Pancreas (tissue), 10 donors: ENCODE data around the gene CTNND1. TPM values are rescaled to one million over a fixed set of nuclear protein-coding genes. Genes with fewer than 3 reads are reported as not detected.
A peak's percentile ranks its signal among the peaks of the same experiment; 100 is the strongest.

ENCODE experiments used
- ATAC-seq, 4 donors: fragments of 200-7000 bp; cut with Tn5 transposase; one replicate each; pipeline versions ENCODE4 v1.8.0 to v1.9.1; 2020; ENCODE audit warnings: mild to moderate bottlenecking in 4 of 4, moderate library complexity in 4 of 4
- DNase-seq, 6 donors: peaks; one replicate each; pipeline ENCODE4 v3.0.0-alpha.2; 2020
- FAIRE-seq: peaks from 2 replicates; lab custom pipeline; 2012; peaks lifted over from hg19 to GRCh38; lab: Jason Lieb, UNC
- H3K27ac ChIP-seq, 4 donors: fragments of 200-600 bp; sonication (generic); 1 replicate in 3 of 4; 2 replicates in 1 of 4; pipeline versions ENCODE4 v1.5.0 to v1.8.0; 2020
- H3K27me3 ChIP-seq, 4 donors: fragments of 200-600 bp; one replicate each; pipeline ENCODE4 v1.8.0; 2021
- H3K36me3 ChIP-seq, 3 donors: fragments of 200-600 bp; sonication (generic) in 1 of 3; one replicate each; pipeline versions ENCODE4 v1.5.0 to v1.8.0; 2020 to 2021
- H3K4me1 ChIP-seq, 3 donors: fragments of 200-600 bp; one replicate each; pipeline ENCODE4 v1.8.0; 2021
- H3K4me3 ChIP-seq, 4 donors: fragments of 200-600 bp; sonication (generic) in 2 of 4; one replicate each; pipeline versions ENCODE4 v1.5.0 to v1.8.0; 2020 to 2021
- H3K9me3 ChIP-seq, 4 donors: fragments of 200-600 bp; one replicate each; pipeline ENCODE4 v1.8.0; 2021
- WGBS, 2 donors: extraction: QIAGEN DNeasy Blood & Tissue Kit; methylation state at CpG; one replicate each; pipeline ENCODE4 v1.1.7; 2013; 5-methylcytosine and 5-hydroxymethylcytosine counted together
- intact Hi-C, 3 donors: fragments of 100-400 bp; cut with DNase I; formaldehyde crosslinking; loops; one replicate each; pipeline versions ENCODE4 v1.11.1 to v1.14.2; 2022
- polyA plus RNA-seq, 2 donors: library from polyadenylated mRNA; stranded (reverse); fragments of 200-250 nt; gene quantifications; one replicate each; pipeline ENCODE4 v1.2.3, GENCODE V29; 2013
- total RNA-seq, 6 donors: library from RNA; stranded (reverse); fragmentation: NEBNext Ultra II Directional in 4 of 6; extraction: Animal tissue kit (Norgen Biotek cat#: 25700) in 4 of 6; gene quantifications; one replicate each; pipeline versions ENCODE4 v1.2.1 to v1.2.4, GENCODE V29; 2021 to 2023
- TF ChIP-seq, protein P1 (sequence below), 4 donors: fragments of 200-600 bp; sonication (generic) in 3 of 4; IDR thresholded peaks; one replicate each; pipeline versions ENCODE4 v1.5.0 to v1.8.0; 2021; ENCODE audit warnings: antibody characterized with exemption in 4 of 4
- donor health status: healthy with polysubstance abuse.
- donor health status: DM: no; HTN: no; CAD: no; lungs with moderate emphysema.
- donor health status: DM: no; HTN: no; CAD: no.
- donor health status: control.
- donor health status: control.
- donor health status: Bipolar disorder and iron deficiency.
- donor health status: DM: yes; HTN: yes; CAD: no.
- donor health status: DM: no; HTN: no; CAD: no.
- donor health status: DM: no; HTN: no; CAD: no.
- donor health status: DM: yes; HTN: yes; CAD: no.

Gene CTNND1
- total and polyA plus RNA-seq, 8 donors, result 42.7 to 203 (median 122) TPM

DNA sequence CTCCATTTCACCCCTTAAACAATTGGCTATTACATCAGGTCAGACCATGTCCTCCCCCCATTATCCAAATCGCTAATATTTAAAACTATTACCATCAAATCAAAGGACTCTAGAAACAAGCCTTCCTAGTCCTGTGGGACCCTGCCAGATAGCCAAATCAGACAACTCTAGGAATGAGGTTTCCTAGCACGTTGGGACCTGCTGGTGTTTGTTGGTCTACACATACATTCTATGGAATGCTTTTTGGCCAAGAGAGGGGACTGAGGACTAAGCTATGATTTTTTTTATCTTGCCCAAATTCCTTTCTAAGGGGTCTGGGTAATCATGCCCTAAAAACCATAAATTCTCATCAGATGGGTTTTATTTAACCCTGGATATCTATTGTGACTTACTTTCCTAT lies 34.4 kb upstream of the CTNND1 start:
- Histone ChIP-seq H3K4me1 (no peaks in the 10 kb centered on the region), H3K27ac (no peak overlapping the region), H3K4me3 (no peak overlapping the region), H3K9me3 (no peaks in the 10 kb centered on the region), H3K27me3 (no peaks in the 10 kb centered on the region), H3K36me3 (no peaks in the 10 kb centered on the region)
- DNase-seq (no peak), FAIRE-seq (no peak), ATAC-seq (no peak)
- TF ChIP-seq, protein P1, sequence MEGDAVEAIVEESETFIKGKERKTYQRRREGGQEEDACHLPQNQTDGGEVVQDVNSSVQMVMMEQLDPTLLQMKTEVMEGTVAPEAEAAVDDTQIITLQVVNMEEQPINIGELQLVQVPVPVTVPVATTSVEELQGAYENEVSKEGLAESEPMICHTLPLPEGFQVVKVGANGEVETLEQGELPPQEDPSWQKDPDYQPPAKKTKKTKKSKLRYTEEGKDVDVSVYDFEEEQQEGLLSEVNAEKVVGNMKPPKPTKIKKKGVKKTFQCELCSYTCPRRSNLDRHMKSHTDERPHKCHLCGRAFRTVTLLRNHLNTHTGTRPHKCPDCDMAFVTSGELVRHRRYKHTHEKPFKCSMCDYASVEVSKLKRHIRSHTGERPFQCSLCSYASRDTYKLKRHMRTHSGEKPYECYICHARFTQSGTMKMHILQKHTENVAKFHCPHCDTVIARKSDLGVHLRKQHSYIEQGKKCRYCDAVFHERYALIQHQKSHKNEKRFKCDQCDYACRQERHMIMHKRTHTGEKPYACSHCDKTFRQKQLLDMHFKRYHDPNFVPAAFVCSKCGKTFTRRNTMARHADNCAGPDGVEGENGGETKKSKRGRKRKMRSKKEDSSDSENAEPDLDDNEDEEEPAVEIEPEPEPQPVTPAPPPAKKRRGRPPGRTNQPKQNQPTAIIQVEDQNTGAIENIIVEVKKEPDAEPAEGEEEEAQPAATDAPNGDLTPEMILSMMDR (IDR thresholded peaks at IDR 0.05), result no peak
- intact Hi-C loops, result no loop called here
- 72 to 75% methylated on average over 2 of the region's 2 CpGs for WGBS, 2 donors

DNA sequence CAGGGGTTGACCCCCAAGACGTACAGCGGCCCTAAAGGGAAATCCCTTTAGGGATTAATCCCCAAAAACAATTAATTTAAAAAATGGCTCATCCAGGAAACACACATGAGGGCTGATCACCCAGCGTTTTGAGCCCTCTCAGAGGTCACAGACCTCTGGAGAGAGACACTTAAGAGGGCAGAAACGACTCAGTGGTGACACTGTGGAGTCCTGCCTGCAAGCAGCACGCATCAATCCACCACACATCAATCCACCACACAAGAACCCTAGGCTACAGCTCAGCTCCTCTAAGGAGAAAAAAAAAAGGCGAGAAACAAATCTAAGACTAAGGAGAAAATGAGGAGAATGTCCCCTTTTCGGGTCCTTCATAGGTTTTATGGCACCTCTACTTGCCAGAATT lies 32.8 kb upstream of the CTNND1 start:
- ATAC-seq (no peak), FAIRE-seq (no peak), DNase-seq (no peak)
- H3K4me3 ChIP-seq, result no peak overlapping the region
- no peaks in the 10 kb centered on the region for H3K9me3 ChIP-seq
- TF ChIP-seq, protein P1 (IDR thresholded peaks at IDR 0.05), result no peak
- H3K36me3 ChIP-seq, result no peaks in the 10 kb centered on the region
- intact Hi-C loops, result no loop called here
- no peaks in the 10 kb centered on the region for H3K4me1 ChIP-seq
- no peaks in the 10 kb centered on the region for H3K27me3 ChIP-seq
- no peak overlapping the region for H3K27ac ChIP-seq
- WGBS, 2 donors, result 76 to 83% methylated on average over 7 of the region's 7 CpGs

DNA sequence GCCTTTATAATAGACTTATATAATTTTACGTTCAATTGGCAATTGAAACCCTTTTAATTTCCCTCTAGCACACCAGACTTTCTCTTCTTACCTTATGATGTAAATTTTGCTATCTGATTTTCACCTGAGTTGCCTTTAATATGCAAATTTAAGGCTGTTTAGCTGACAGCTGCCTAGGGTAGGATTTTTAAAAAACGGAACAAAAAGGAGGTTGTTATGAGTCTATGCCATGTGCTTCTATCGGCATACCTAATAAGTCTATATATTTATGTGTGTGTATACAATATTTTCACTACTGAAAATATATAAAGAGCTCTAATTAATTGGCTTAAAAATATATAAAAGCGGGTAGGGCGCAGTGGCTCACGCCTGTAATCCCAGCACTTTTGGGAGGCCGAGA lies 32.1 kb upstream of the CTNND1 start:
- WGBS, 2 donors, result 95 to 96% methylated on average over 7 of the region's 7 CpGs
- ATAC-seq (no peak), FAIRE-seq (no peak)

DNA sequence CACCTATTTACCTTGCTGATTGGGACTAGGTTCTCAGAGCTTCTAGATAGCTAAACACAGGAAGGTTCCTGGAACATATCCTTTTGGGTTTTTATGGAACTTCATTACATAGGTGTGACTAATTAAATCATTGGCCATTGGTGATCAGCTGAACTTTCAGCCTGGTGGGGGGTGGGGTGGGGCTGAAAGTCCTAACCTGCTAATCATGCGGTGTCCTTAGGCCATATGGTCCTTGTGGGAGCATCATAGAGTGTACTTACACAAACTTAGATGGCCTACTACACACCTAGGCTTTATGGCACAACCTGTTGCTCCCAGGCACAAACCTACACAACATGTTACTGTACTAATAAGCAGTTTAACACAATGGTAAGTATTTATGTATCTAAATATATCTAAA lies 28.9 kb upstream of the CTNND1 start:
- Histone ChIP-seq H3K9me3 (no peaks in the 10 kb centered on the region), H3K36me3 (no peaks in the 10 kb centered on the region), H3K27me3 (no peaks in the 10 kb centered on the region), H3K27ac (no peak overlapping the region), H3K4me1 (no peaks in the 10 kb centered on the region), H3K4me3 (no peak overlapping the region)
- TF ChIP-seq, protein P1 (IDR thresholded peaks at IDR 0.05), result no peak
- no peak for DNase-seq
- FAIRE-seq, result no peak
- 95 to 100% methylated on average over 1 of the region's 1 CpG for WGBS, 2 donors
- intact Hi-C loops, result no loop called here
- ATAC-seq, result no peak

More for the DNA sequence above, 32.1 kb upstream of the CTNND1 start:
- no peaks in the 10 kb centered on the region for H3K4me1 ChIP-seq
- H3K27ac ChIP-seq, result no peak overlapping the region
- TF ChIP-seq, protein P1 (IDR thresholded peaks at IDR 0.05), result no peak
- intact Hi-C loops, result no loop called here
- DNase-seq, result no peak
- H3K27me3 ChIP-seq, result no peaks in the 10 kb centered on the region
- no peak overlapping the region for H3K4me3 ChIP-seq
- H3K36me3 ChIP-seq, result no peaks in the 10 kb centered on the region
- H3K9me3 ChIP-seq, result no peaks in the 10 kb centered on the region

DNA sequence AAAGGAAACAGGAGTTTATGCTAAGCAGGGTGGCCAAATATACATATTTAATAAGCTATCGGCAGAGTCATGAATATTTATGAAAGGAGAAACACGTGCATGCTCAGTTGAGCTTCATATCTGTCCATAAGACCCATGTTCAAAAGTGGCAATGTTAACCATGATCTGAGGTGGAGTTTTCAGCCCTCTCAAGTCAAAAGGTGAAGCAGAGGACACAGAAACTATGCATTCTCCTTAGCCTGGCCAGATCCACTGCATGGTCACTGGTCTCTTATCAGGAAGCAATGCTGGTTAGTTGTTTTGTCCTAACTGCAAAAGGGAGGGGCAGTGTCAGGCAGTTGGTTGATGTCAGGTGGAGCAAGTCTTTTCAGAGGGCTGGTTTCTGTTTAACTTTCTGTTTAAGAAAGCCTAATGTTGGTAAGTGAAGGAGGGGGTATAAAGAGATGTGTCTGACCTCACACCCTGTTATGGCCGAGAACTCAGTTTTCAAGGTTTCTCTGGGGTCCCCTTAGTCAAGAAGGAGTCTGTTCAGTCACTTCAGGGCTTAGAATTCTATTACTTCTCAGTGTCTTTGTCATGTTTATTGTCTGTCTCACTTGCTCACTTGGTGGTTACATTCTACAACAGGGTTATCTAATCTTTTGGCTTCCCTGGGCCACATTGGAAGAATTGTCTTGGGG lies 25.8 kb upstream of the CTNND1 start:
- peak in 1 of 4 donors; percentile 23 for ATAC-seq
- Histone ChIP-seq H3K27me3 (no peaks in the 10 kb centered on the region), H3K4me3 (no peak overlapping the region), H3K9me3 (no peaks in the 10 kb centered on the region), H3K4me1 (no peaks in the 10 kb centered on the region), H3K27ac (no peak overlapping the region), H3K36me3 (peaks cover 0 to 5% (median 0%) of the 10 kb centered on the region in 3 donors)
- intact Hi-C loops, result no loop called here
- WGBS, 2 donors, result 67 to 70% methylated on average over 3 of the region's 3 CpGs
- DNase-seq, result no peak
- TF ChIP-seq, protein P1 (IDR thresholded peaks at IDR 0.05), result no peak
- FAIRE-seq, result no peak
